ENCODE results near the gene TRPM5. TPM values are rescaled to one million over a fixed set of nuclear protein-coding genes. Genes with fewer than 3 reads are reported as not detected.

Gene TRPM5
- total RNA-seq, 4 donors from 2014 or later, result 0.63 TPM; not detected in 3

DNA sequence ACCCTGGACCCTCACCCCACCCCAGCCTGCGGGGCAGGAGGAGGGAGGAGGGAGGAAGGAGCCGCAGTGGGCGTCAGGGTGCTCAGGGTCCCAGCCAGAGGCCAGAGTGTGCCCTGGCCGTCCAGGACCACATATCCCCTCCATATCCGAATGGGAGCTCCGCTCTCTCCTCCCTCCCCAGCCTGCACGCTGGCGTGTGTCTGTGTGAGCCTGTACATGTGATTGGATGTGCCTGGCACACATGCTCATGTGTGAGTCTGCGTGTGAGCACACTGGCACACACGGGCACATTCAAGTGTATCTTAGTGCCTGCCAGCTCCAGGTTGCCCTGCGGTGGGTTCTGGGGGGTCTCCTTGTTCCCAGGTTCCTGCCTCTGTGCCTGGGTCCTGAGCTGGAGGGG lies 35.6 kb downstream of the TRPM5 start:
- TF ChIP-seq, protein P1, sequence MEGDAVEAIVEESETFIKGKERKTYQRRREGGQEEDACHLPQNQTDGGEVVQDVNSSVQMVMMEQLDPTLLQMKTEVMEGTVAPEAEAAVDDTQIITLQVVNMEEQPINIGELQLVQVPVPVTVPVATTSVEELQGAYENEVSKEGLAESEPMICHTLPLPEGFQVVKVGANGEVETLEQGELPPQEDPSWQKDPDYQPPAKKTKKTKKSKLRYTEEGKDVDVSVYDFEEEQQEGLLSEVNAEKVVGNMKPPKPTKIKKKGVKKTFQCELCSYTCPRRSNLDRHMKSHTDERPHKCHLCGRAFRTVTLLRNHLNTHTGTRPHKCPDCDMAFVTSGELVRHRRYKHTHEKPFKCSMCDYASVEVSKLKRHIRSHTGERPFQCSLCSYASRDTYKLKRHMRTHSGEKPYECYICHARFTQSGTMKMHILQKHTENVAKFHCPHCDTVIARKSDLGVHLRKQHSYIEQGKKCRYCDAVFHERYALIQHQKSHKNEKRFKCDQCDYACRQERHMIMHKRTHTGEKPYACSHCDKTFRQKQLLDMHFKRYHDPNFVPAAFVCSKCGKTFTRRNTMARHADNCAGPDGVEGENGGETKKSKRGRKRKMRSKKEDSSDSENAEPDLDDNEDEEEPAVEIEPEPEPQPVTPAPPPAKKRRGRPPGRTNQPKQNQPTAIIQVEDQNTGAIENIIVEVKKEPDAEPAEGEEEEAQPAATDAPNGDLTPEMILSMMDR (IDR thresholded peaks at IDR 0.05), result no peak
- DNase-seq (ENCODE audit: low spot score) (no peak), ATAC-seq (ENCODE audit: low FRiP score) (no peak)

DNA sequence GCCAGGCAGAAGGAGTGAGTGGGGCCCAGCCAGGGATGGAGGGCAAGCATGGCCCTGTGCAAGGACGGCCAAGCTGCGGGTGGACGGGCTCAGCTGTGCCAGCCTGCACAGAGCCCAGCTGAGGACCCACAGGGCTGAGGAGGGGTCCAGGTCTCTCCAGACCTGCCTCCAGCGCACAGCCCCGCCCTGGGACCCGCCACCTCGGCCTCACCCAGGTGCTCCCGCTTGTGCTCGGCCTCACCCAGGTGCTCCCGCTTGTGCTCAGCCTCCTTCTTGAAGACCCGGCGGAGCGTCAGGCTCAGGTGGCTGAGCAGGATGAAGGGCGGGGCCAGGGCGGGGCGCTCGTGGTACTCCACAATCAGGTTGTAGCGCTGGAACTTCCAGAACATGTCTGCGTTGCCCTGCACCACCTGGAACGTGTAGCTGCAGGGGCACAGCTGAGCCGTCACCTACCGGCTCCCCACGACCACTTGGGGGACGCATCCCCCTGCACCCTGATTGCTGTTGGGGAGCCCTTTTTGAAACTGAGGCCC lies 37.4 kb downstream of the TRPM5 start:
- ATAC-seq (ENCODE audit: low FRiP score), result no peak
- DNase-seq (ENCODE audit: low spot score), result no peak
- TF ChIP-seq, protein P1 (IDR thresholded peaks at IDR 0.05), result no peak

DNA sequence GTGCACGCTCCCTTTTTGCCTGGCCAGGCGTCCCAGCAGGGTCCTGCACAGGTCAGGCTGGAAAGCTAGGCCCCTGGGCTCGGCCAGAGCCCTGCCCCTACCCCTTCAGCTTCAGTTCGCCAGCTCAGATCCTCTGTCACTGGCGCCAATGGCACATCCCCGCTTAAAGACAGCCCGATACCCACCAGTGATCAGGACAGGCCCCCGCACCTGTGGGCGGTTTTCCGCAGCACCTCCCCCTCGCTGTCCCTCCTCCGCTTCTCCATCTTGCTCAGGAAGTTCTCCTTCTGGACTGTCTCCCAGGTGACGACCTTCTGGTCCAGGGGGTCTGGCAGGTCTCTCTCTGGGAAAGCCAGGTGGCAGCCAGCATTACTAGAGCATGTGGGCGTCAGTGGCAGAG lies 37.9 kb downstream of the TRPM5 start:
- TF ChIP-seq, protein P1 (IDR thresholded peaks at IDR 0.05), result no peak
- ATAC-seq (ENCODE audit: low FRiP score), result no peak
- no peak for DNase-seq (ENCODE audit: low spot score)

DNA sequence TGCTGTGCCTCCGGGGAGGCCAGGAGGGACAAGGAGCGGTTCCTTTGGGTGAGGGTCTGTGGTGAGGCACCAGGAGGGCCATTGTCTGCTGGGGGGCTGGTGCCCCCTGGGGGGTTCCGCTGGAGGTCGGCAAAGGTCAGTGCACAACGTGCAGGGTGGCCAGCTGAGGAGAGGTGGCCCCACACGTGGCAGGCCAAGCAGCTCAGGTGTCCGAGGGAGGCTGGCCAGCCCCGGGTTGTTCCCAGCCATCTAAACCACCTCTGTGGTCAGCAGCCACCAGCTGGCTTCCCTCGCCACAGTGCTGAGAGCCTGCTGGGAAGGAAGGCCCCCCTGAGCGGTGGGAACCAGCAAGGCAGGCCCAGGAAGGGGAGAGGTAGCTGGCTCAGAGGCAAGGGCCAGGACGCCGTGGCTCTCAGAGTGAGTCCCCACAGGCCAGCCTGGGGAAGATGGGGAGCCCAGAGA lies 39.5 kb downstream of the TRPM5 start:
- TF ChIP-seq, protein P1 (IDR thresholded peaks at IDR 0.05), result no peak
- DNase-seq (ENCODE audit: low spot score), result no peak
- no peak for ATAC-seq (ENCODE audit: low FRiP score)

DNA sequence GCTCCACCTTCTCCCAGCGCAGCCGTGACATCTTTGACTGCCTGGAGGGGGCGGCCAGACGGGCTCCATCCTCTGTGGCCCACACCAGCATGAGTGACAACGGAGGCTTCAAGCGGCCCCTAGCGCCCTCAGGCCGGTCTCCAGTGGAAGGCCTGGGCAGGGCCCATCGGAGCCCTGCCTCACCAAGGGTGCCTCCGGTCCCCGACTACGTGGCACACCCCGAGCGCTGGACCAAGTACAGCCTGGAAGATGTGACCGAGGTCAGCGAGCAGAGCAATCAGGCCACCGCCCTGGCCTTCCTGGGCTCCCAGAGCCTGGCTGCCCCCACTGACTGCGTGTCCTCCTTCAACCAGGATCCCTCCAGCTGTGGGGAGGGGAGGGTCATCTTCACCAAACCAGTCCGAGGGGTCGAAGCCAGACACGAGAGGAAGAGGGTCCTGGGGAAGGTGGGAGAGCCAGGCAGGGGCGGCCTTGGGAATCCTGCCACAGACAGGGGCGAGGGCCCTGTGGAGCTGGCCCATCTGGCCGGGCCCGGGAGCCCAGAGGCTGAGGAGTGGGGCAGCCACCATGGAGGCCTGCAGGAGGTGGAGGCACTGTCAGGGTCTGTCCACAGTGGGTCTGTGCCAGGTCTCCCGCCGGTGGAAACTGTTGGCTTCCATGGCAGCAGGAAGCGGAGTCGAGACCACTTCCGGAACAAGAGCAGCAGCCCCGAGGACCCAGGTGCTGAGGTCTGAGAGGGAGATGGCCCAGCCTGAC lies 41.2 kb downstream of the TRPM5 start:
- TF ChIP-seq, protein P1 (IDR thresholded peaks at IDR 0.05), result no peak
- DNase-seq (ENCODE audit: low spot score) (no peak), ATAC-seq (ENCODE audit: low FRiP score) (no peak)

DNA sequence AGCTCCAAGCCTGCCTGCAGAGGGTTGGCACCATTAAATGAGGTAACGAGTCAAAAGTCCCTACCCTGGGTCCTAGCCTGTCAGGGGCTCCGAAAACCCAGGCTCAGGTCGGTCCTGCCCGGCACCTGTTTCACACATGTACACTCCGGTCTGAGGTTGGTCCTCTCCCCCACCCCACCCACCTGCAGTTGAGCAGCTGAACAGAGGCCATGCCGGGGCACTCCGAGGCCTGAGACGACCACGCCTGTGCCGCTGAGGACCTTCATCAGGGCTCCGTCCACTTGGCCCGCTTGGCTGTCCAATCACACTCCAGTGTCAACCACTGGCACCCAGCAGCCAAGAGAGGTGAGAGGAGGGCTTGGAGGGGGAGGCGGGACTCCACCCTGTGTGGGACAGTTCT lies 42.2 kb downstream of the TRPM5 start:
- ATAC-seq (ENCODE audit: low FRiP score) (no peak), DNase-seq (ENCODE audit: low spot score) (no peak)
- TF ChIP-seq, protein P1 (IDR thresholded peaks at IDR 0.05), result no peak
